Stimulated activated CD4-positive, alpha-beta T cell treated with anti-CD3 and anti-CD28 coated beads, Interleukin-15, amount 100 ng/mL, for 48 hours (primary cell): ENCODE measurements around the gene OR2V1.
A peak's percentile ranks its signal among the peaks of the same experiment; 100 is the strongest.
"Not testable (repeated sequence)": the region's sequence is repeated elsewhere in the genome, so short reads cannot be mapped to it uniquely, and the experiment has no call there.

ENCODE experiments used
- DNase-seq, 2 donors: peaks; one replicate each; pipeline ENCODE4 v3.0.0-alpha.2; 2020; ENCODE audit warnings: low read depth in 2 of 2

The OR2V1 gene, protein sequence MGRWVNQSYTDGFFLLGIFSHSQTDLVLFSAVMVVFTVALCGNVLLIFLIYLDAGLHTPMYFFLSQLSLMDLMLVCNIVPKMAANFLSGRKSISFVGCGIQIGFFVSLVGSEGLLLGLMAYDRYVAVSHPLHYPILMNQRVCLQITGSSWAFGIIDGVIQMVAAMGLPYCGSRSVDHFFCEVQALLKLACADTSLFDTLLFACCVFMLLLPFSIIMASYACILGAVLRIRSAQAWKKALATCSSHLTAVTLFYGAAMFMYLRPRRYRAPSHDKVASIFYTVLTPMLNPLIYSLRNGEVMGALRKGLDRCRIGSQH

GRCh38 chr5:181130832-181131496, at the start of gene OR2V1:
TSS of gene OR2V1 (minus strand) at chr5:181131169. CDS start at chr5:181125304, 5,865 bp downstream.
- no peak for DNase-seq

- not testable (repeated sequence) for DNase-seq
Measured at GRCh38 chr5:181177559-181177958, 46.6 kb upstream of the OR2V1 start.

GRCh38 chr5:181176254-181176952, 45.4 kb upstream of the OR2V1 start:
- DNase-seq: no peak

GRCh38 chr5:181173420-181174342, 42.7 kb upstream of the OR2V1 start:
- DNase-seq: peak in 1 of 2 donors; percentile 56

- DNase-seq: peak in 1 of 2 donors; percentile 71
Measured at GRCh38 chr5:181173027-181173419, 42.1 kb upstream of the OR2V1 start.

DNA sequence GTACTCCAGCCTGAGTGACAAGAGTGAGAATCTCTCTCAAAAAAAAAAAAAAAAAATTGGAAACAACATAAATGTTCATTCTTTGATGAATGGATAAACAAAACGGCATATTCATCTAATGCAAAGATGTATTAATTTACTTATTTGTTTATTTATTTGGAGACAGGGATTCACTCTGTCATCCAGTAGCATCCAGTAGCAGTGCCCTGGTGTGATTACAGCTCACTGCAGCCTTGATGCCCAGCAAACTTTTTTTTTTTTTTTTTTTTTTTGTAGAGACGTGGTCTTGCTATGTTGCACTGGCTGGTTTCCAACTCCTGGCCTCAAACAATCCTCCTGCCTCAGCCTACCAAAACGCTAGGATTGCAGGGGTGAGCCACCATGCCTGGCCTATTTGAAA, 40.8 kb upstream of the OR2V1 start:
- no peak for DNase-seq

GRCh38 chr5:181170996-181171395, 40.0 kb upstream of the OR2V1 start:
- DNase-seq: no peak

GRCh38 chr5:181170237-181170825, 39.4 kb upstream of the OR2V1 start:
- no peak for DNase-seq

GRCh38 chr5:181169459-181170236, 38.7 kb upstream of the OR2V1 start:
- DNase-seq: peak; percentile 67 to 80

DNA sequence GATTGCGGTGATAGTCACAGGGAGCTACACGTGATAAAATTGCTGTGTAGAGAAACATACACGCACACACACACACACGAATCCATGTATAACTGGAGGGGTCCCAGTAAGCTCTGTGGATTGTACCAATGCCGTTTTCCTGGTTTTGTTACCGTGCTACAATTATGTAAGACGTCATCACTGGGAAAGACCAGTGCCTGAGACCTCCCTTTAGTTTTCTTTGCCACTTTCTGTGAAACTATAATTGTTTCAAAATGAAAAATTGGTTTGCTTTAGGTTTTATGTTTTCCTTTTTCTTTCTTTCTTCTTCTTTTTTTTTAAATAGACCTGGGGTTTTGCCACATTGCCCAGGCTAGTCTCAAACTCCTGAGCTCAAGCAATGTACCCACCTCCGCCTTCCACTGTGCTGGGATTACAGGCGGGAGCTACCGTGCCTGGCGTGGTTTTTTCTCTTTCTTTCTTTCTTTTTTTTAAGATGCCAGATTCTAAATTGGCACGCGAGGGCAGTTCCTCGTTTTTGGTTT, 37.7 kb upstream of the OR2V1 start:
- DNase-seq: no peak

GRCh38 chr5:181167814-181168488, 37.0 kb upstream of the OR2V1 start:
- DNase-seq: no peak

DNA sequence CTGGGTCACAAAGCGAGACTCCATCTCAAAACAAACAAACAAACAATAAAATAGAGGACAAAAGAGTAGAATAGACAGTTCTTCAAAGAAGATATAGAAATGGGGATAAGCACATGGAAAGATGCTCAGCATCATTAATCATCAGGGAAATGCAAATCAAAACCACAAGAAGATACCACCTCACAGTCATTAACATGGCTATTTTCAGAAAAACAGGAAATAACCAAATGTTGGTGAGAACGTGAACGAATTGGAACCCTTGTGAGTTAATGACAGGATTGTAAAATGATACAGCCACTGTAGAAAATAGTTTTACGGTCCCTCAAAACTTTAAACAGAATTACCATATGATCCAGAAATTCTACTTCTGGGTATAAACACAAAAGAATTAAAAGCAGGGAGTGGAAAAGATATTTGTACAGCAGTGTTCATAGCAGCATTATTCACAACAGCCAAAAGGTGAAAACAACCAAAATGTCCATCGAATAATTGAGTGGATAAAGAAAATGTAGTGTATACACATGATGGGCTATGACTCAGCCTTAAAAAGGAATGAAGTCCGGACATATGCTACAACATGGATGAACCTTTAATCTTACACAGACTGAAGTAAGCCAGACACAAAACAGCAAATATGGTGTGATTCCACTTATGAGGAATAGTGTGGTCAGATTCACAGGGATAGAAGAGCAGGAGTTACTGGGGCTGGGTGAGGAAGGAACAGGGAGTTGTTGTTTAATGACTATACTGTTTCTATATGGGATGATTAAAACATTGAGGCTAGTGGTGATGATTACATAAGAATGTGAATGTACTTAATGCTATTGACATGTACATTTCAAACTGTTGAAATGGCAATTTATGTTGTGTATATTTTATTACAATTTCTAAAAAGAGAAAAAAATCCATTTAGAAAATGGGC, 36.1 kb upstream of the OR2V1 start:
- DNase-seq: no peak

GRCh38 chr5:181164076-181164952, 33.3 kb upstream of the OR2V1 start:
- no peak for DNase-seq

DNA sequence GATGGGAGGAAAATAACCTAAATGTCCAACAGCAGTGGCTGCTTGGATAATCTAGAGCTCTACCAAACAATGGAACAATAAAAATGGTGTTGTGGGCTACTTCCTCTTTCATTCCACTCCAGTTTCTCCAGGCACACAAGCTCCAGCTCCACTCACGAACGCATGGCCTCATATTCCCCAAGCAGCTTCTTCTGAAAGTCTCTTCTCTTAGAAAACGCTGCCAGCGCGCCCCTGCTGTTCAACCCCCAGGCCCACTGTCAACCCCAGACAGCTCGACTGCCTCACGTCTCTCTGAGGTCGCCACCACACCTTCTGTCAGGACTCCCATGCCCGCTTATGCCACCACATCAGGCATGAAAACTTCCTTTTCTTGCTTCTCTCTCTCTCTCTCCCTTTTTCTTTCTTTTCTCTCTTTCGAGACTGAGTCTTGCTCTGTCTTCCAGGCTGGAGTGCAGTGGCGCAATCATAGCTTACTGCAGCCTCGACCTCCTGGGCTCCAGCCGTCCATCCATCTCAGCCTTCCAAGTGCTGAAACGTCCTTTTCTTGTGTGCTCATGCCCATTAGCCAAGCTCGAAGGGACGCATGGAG, 32.6 kb upstream of the OR2V1 start:
- no peak for DNase-seq

GRCh38 chr5:181161534-181162175, 30.7 kb upstream of the OR2V1 start:
- no peak for DNase-seq

DNA sequence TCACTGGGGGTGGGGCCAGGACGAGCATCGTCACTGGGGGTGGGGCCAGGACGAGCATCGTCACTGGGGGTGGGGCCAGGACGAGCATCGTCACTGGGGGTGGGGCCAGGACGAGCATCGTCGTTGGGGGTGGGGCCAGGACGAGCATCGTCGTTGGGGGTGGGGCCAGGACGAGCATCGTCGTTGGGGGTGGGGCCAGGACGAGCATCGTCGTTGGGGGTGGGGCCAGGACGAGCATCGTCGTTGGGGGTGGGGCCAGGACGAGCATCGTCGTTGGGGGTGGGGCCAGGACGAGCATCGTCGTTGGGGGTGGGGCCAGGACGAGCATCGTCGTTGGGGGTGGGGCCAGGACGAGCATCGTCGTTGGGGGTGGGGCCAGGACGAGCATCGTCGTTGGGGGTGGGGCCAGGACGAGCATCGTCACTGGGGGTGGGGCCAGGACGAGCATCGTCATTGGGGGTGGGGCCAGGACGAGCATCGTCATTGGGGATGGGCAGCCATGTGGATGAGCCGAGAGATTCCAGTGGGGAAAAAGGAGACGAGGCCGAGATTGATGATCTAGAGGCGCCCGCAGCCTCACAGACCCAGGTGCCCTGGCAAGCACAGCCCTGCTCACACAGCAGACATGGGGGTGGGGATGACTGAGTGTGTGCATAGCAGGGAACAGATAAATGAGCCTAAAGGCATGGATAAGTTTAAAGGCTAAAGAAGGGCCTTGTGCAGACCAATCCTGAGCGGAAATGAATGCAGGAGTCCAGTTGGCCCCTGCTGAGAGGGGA, 30.0 kb upstream of the OR2V1 start:
- peak in 1 of 2 donors; percentile 39 for DNase-seq
